ENCODE measurements around the gene OAF.

The OAF gene

GRCh38 chr11:120212926-120213325 lies 2.1 kb downstream of the OAF start:
- H3K9ac ChIP-seq (ENCODE audit: low read depth, low read length), result no peak overlapping the region
- H3K36me3 ChIP-seq (ENCODE audit: insufficient read depth, low read length), result no peaks in the 10 kb centered on the region
- no peak overlapping the region for H3K4me2 ChIP-seq (ENCODE audit: insufficient read depth, low read length)
- H3K27ac ChIP-seq (ENCODE audit: low read length), result no peak overlapping the region
- peaks cover 18% of the 10 kb centered on the region for H3K27me3 ChIP-seq (ENCODE audit: insufficient read depth, low read length, poor library complexity)
- ATAC-seq (ENCODE audit: insufficient read depth, low read depth) (no peak), DNase-seq (no peak)
- no peak overlapping the region for H2AFZ ChIP-seq (ENCODE audit: low read depth, low read length)
- TF ChIP-seq EZH2 (IDR thresholded peaks at IDR 0.05; ENCODE audit: borderline replicate concordance, low read depth, low read length, severe bottlenecking) (no peak), CTCF (IDR thresholded peaks at IDR 0.05; ENCODE audit: borderline replicate concordance, extremely low read depth, low read length, poor library complexity, severe bottlenecking) (no peak)
- H4K20me1 ChIP-seq (ENCODE audit: insufficient read depth, low read length), result peaks cover 6% of the 10 kb centered on the region; the same call in 1 of the 2 replicates
- peaks cover 22% of the 10 kb centered on the region for H3K4me1 ChIP-seq (ENCODE audit: insufficient read depth, low read length)
- no peaks in the 10 kb centered on the region for H3K9me3 ChIP-seq (ENCODE audit: insufficient read depth, low read length, severe bottlenecking)
- H3K79me2 ChIP-seq (ENCODE audit: insufficient read depth, low read length), result no peaks in the 10 kb centered on the region
- H3K4me3 ChIP-seq (ENCODE audit: low read depth in 1 of 2, low read length in 2 of 2), result no peak overlapping the region

- no peak overlapping the region for H2AFZ ChIP-seq (ENCODE audit: low read depth, low read length)
- no peaks in the 10 kb centered on the region for H3K9me3 ChIP-seq (ENCODE audit: insufficient read depth, low read length, severe bottlenecking)
- H3K4me1 ChIP-seq (ENCODE audit: insufficient read depth, low read length), result peaks cover 22% of the 10 kb centered on the region
- no peak for DNase-seq
- TF ChIP-seq EZH2 (IDR thresholded peaks at IDR 0.05; ENCODE audit: borderline replicate concordance, low read depth, low read length, severe bottlenecking) (no peak), CTCF (IDR thresholded peaks at IDR 0.05; ENCODE audit: borderline replicate concordance, extremely low read depth, low read length, poor library complexity, severe bottlenecking) (no peak)
- no peaks in the 10 kb centered on the region for H3K36me3 ChIP-seq (ENCODE audit: insufficient read depth, low read length)
- no peaks in the 10 kb centered on the region for H3K79me2 ChIP-seq (ENCODE audit: insufficient read depth, low read length)
- no peak overlapping the region for H3K4me2 ChIP-seq (ENCODE audit: insufficient read depth, low read length)
- ATAC-seq (ENCODE audit: insufficient read depth, low read depth), result no peak
- H3K27me3 ChIP-seq (ENCODE audit: insufficient read depth, low read length, poor library complexity), result peaks cover 11% of the 10 kb centered on the region
- no peak overlapping the region for H3K4me3 ChIP-seq (ENCODE audit: low read depth in 1 of 2, low read length in 2 of 2)
- no peak overlapping the region for H3K27ac ChIP-seq (ENCODE audit: low read length)
- no peak overlapping the region for H3K9ac ChIP-seq (ENCODE audit: low read depth, low read length)
- peaks cover 10% of the 10 kb centered on the region for H4K20me1 ChIP-seq (ENCODE audit: insufficient read depth, low read length)
Measured at GRCh38 chr11:120214581-120214980, 3.7 kb downstream of the OAF start.

GRCh38 chr11:120215634-120216033 lies 4.8 kb downstream of the OAF start:
- no peak overlapping the region for H2AFZ ChIP-seq (ENCODE audit: low read depth, low read length)
- TF ChIP-seq EZH2 (IDR thresholded peaks at IDR 0.05; ENCODE audit: borderline replicate concordance, low read depth, low read length, severe bottlenecking) (no peak), CTCF (IDR thresholded peaks at IDR 0.05; ENCODE audit: borderline replicate concordance, extremely low read depth, low read length, poor library complexity, severe bottlenecking) (no peak)
- H3K27ac ChIP-seq (ENCODE audit: low read length), result no peak overlapping the region
- ATAC-seq (ENCODE audit: insufficient read depth, low read depth), result no peak
- peaks cover 3% of the 10 kb centered on the region for H3K27me3 ChIP-seq (ENCODE audit: insufficient read depth, low read length, poor library complexity)
- H3K79me2 ChIP-seq (ENCODE audit: insufficient read depth, low read length), result no peaks in the 10 kb centered on the region
- H3K9me3 ChIP-seq (ENCODE audit: insufficient read depth, low read length, severe bottlenecking), result no peaks in the 10 kb centered on the region
- peaks cover 17% of the 10 kb centered on the region for H4K20me1 ChIP-seq (ENCODE audit: insufficient read depth, low read length)
- no peak overlapping the region for H3K9ac ChIP-seq (ENCODE audit: low read depth, low read length)
- no peak overlapping the region for H3K4me3 ChIP-seq (ENCODE audit: low read depth in 1 of 2, low read length in 2 of 2)
- no peaks in the 10 kb centered on the region for H3K36me3 ChIP-seq (ENCODE audit: insufficient read depth, low read length)
- no peak overlapping the region for H3K4me2 ChIP-seq (ENCODE audit: insufficient read depth, low read length)
- DNase-seq, result no peak
- peaks cover 14% of the 10 kb centered on the region for H3K4me1 ChIP-seq (ENCODE audit: insufficient read depth, low read length)

Data from DND-41 (cell line).